ENCODE data around the gene SPTBN1.
A peak's percentile ranks its signal among the peaks of the same experiment; 100 is the strongest.

The SPTBN1 gene

GRCh38 chr2:54439582-54439981, 16.5 kb upstream of the SPTBN1 start:
- peaks cover 21% of the 10 kb centered on the region for H3K27me3 Mint-ChIP-seq
- H3K4me1 Mint-ChIP-seq = no peaks in the 10 kb centered on the region
- ATAC-seq (replicated peaks; ENCODE audit: extremely low read depth, poor library complexity, severe bottlenecking) (no peak), DNase-seq (ENCODE audit: low spot score in 2 of 2) (no peak)
- no peak overlapping the region for H3K4me3 Mint-ChIP-seq
- no peak overlapping the region for H3K27ac Mint-ChIP-seq (ENCODE audit: low read depth)
- H3K9me3 Mint-ChIP-seq = no peaks in the 10 kb centered on the region
- H3K36me3 Mint-ChIP-seq (ENCODE audit: insufficient read depth) = no peaks in the 10 kb centered on the region

- peaks cover 24% of the 10 kb centered on the region for H3K27me3 Mint-ChIP-seq
- H3K4me3 Mint-ChIP-seq = no peak overlapping the region
These were observed 16.1 kb upstream of the SPTBN1 start for GRCh38 chr2:54440050-54440449.

GRCh38 chr2:54444503-54444902, 11.6 kb upstream of the SPTBN1 start:
- DNase-seq (ENCODE audit: low spot score in 2 of 2) = no peak
- no peaks in the 10 kb centered on the region for H3K9me3 Mint-ChIP-seq
- H3K4me3 Mint-ChIP-seq = no peak overlapping the region
- no peak for ATAC-seq (replicated peaks; ENCODE audit: extremely low read depth, poor library complexity, severe bottlenecking)
- H3K27ac Mint-ChIP-seq (ENCODE audit: low read depth) = no peak overlapping the region
- H3K4me1 Mint-ChIP-seq = no peaks in the 10 kb centered on the region
- H3K27me3 Mint-ChIP-seq = peaks cover 24% of the 10 kb centered on the region
- no peaks in the 10 kb centered on the region for H3K36me3 Mint-ChIP-seq (ENCODE audit: insufficient read depth)

More at GRCh38 chr2:54440050-54440449, 16.1 kb upstream of the SPTBN1 start:
- Mint-ChIP-seq H3K4me1 (no peaks in the 10 kb centered on the region), H3K9me3 (no peaks in the 10 kb centered on the region), H3K36me3 (ENCODE audit: insufficient read depth) (no peaks in the 10 kb centered on the region), H3K27ac (ENCODE audit: low read depth) (no peak overlapping the region)
- no peak for ATAC-seq (replicated peaks; ENCODE audit: extremely low read depth, poor library complexity, severe bottlenecking)
- DNase-seq (ENCODE audit: low spot score in 2 of 2) = no peak

GRCh38 chr2:54446122-54446521, 10.0 kb upstream of the SPTBN1 start:
- H3K4me1 Mint-ChIP-seq = no peaks in the 10 kb centered on the region
- ATAC-seq (replicated peaks; ENCODE audit: extremely low read depth, poor library complexity, severe bottlenecking) (no peak), DNase-seq (ENCODE audit: low spot score in 2 of 2) (no peak)
- no peak overlapping the region for H3K27ac Mint-ChIP-seq (ENCODE audit: low read depth)
- H3K9me3 Mint-ChIP-seq = no peaks in the 10 kb centered on the region
- no peaks in the 10 kb centered on the region for H3K36me3 Mint-ChIP-seq (ENCODE audit: insufficient read depth)
- H3K27me3 Mint-ChIP-seq = peaks cover 24% of the 10 kb centered on the region
- H3K4me3 Mint-ChIP-seq = no peak overlapping the region

- no peak for ATAC-seq (replicated peaks; ENCODE audit: extremely low read depth, poor library complexity, severe bottlenecking)
- no peak overlapping the region for H3K4me3 Mint-ChIP-seq
- no peak overlapping the region for H3K27ac Mint-ChIP-seq (ENCODE audit: low read depth)
- H3K4me1 Mint-ChIP-seq = no peaks in the 10 kb centered on the region
- peaks cover 24% of the 10 kb centered on the region for H3K27me3 Mint-ChIP-seq
- no peaks in the 10 kb centered on the region for H3K36me3 Mint-ChIP-seq (ENCODE audit: insufficient read depth)
- no peaks in the 10 kb centered on the region for H3K9me3 Mint-ChIP-seq
- DNase-seq (ENCODE audit: low spot score in 2 of 2) = no peak
These were observed 9.5 kb upstream of the SPTBN1 start for GRCh38 chr2:54446625-54447024.

GRCh38 chr2:54454548-54455130, 1.5 kb upstream of the SPTBN1 start:
- ATAC-seq (replicated peaks; ENCODE audit: extremely low read depth, poor library complexity, severe bottlenecking) (no peak), DNase-seq (ENCODE audit: low spot score in 2 of 2) (no peak)
- Mint-ChIP-seq H3K36me3 (ENCODE audit: insufficient read depth) (peaks cover 3% of the 10 kb centered on the region), H3K9me3 (no peaks in the 10 kb centered on the region), H3K4me3 (peak overlapping the region; percentile 57), H3K27ac (ENCODE audit: low read depth) (no peak overlapping the region), H3K27me3 (peaks cover 42% of the 10 kb centered on the region), H3K4me1 (peaks cover 9% of the 10 kb centered on the region)

GRCh38 chr2:54455131-54455562, 980 bp upstream of the SPTBN1 start:
- H3K4me1 Mint-ChIP-seq = peaks cover 9% of the 10 kb centered on the region
- no peaks in the 10 kb centered on the region for H3K9me3 Mint-ChIP-seq
- peaks cover 44% of the 10 kb centered on the region for H3K27me3 Mint-ChIP-seq
- ATAC-seq (replicated peaks; ENCODE audit: extremely low read depth, poor library complexity, severe bottlenecking) = no peak
- peaks cover 3% of the 10 kb centered on the region for H3K36me3 Mint-ChIP-seq (ENCODE audit: insufficient read depth)
- DNase-seq (ENCODE audit: low spot score in 2 of 2) = no peak
- H3K27ac Mint-ChIP-seq (ENCODE audit: low read depth) = no peak overlapping the region
- peak overlapping the region; percentile 57 for H3K4me3 Mint-ChIP-seq

- Mint-ChIP-seq H3K4me3 (peak overlapping the region; percentile 57), H3K9me3 (no peaks in the 10 kb centered on the region), H3K27me3 (peaks cover 54% of the 10 kb centered on the region), H3K27ac (ENCODE audit: low read depth) (no peak overlapping the region), H3K4me1 (peaks cover 9% of the 10 kb centered on the region), H3K36me3 (ENCODE audit: insufficient read depth) (peaks cover 3% of the 10 kb centered on the region)
- ATAC-seq (replicated peaks; ENCODE audit: extremely low read depth, poor library complexity, severe bottlenecking) = peak; percentile 7
- no peak for DNase-seq (ENCODE audit: low spot score in 2 of 2)
These were observed 160 bp downstream of the SPTBN1 start for GRCh38 chr2:54456362-54456611.

GRCh38 chr2:54456612-54457322, 640 bp downstream of the SPTBN1 start:
- peak; percentile 35 for ATAC-seq (replicated peaks; ENCODE audit: extremely low read depth, poor library complexity, severe bottlenecking)

GRCh38 chr2:54457323-54458023, 1.3 kb downstream of the SPTBN1 start:
- H3K27ac Mint-ChIP-seq (ENCODE audit: low read depth) = no peak overlapping the region
- peaks cover 9% of the 10 kb centered on the region for H3K4me1 Mint-ChIP-seq
- H3K27me3 Mint-ChIP-seq = peaks cover 63% of the 10 kb centered on the region
- ATAC-seq (replicated peaks; ENCODE audit: extremely low read depth, poor library complexity, severe bottlenecking) (no peak), DNase-seq (ENCODE audit: low spot score in 2 of 2) (no peak)
- H3K36me3 Mint-ChIP-seq (ENCODE audit: insufficient read depth) = peaks cover 3% of the 10 kb centered on the region
- no peaks in the 10 kb centered on the region for H3K9me3 Mint-ChIP-seq
- peak overlapping the region; percentile 85 for H3K4me3 Mint-ChIP-seq

More at GRCh38 chr2:54456612-54457322, 640 bp downstream of the SPTBN1 start:
- H3K36me3 Mint-ChIP-seq (ENCODE audit: insufficient read depth) = peaks cover 3% of the 10 kb centered on the region
- peaks cover 59% of the 10 kb centered on the region for H3K27me3 Mint-ChIP-seq
- peaks cover 9% of the 10 kb centered on the region for H3K4me1 Mint-ChIP-seq
- no peak for DNase-seq (ENCODE audit: low spot score in 2 of 2)
- no peak overlapping the region for H3K27ac Mint-ChIP-seq (ENCODE audit: low read depth)
- H3K9me3 Mint-ChIP-seq = no peaks in the 10 kb centered on the region
- peak overlapping the region; percentile 85 for H3K4me3 Mint-ChIP-seq

- Mint-ChIP-seq H3K4me1 (peaks cover 9% of the 10 kb centered on the region), H3K36me3 (ENCODE audit: insufficient read depth) (peaks cover 6% of the 10 kb centered on the region), H3K4me3 (no peak overlapping the region), H3K27me3 (peaks cover 79% of the 10 kb centered on the region), H3K27ac (ENCODE audit: low read depth) (no peak overlapping the region), H3K9me3 (no peaks in the 10 kb centered on the region)
- ATAC-seq (replicated peaks; ENCODE audit: extremely low read depth, poor library complexity, severe bottlenecking) (no peak), DNase-seq (ENCODE audit: low spot score in 2 of 2) (no peak)
These were observed 2.9 kb downstream of the SPTBN1 start for GRCh38 chr2:54459037-54459441.

- Mint-ChIP-seq H3K4me3 (no peak overlapping the region), H3K4me1 (peaks cover 9% of the 10 kb centered on the region), H3K36me3 (ENCODE audit: insufficient read depth) (peaks cover 4% of the 10 kb centered on the region), H3K9me3 (no peaks in the 10 kb centered on the region), H3K27me3 (peaks cover 72% of the 10 kb centered on the region), H3K27ac (ENCODE audit: low read depth) (no peak overlapping the region)
- DNase-seq (ENCODE audit: low spot score in 2 of 2) (no peak), ATAC-seq (replicated peaks; ENCODE audit: extremely low read depth, poor library complexity, severe bottlenecking) (no peak)
These were observed 5.1 kb downstream of the SPTBN1 start for GRCh38 chr2:54461261-54461660.

GRCh38 chr2:54464341-54464740, 8.2 kb downstream of the SPTBN1 start:
- H3K27me3 Mint-ChIP-seq = peaks cover 56% of the 10 kb centered on the region
- ATAC-seq (replicated peaks; ENCODE audit: extremely low read depth, poor library complexity, severe bottlenecking) (no peak), DNase-seq (ENCODE audit: low spot score in 2 of 2) (no peak)
- peaks cover 2% of the 10 kb centered on the region for H3K36me3 Mint-ChIP-seq (ENCODE audit: insufficient read depth)
- H3K9me3 Mint-ChIP-seq = no peaks in the 10 kb centered on the region
- no peak overlapping the region for H3K27ac Mint-ChIP-seq (ENCODE audit: low read depth)
- H3K4me3 Mint-ChIP-seq = no peak overlapping the region
- H3K4me1 Mint-ChIP-seq = no peaks in the 10 kb centered on the region

All from central memory CD8-positive, alpha-beta T cell (primary cell).